GM12873 (cell line): Measurements from ENCODE around the gene GPR68.

Experiments used
- TF ChIP-seq, protein P1 (sequence below): IDR thresholded peaks from 2 replicates; pipeline ENCODE4 v1.5.1; 2012; ENCODE audit warnings: low read depth, mild to moderate bottlenecking, moderate library complexity, low read length, control low read depth; ENCODE audit not compliant: insufficient read depth; ENCODE audit errors: missing control alignments

GPR68 gene

GRCh38 chr14:91257328-91258010, 13.0 kb upstream of the GPR68 start:
- TF ChIP-seq, protein P1, sequence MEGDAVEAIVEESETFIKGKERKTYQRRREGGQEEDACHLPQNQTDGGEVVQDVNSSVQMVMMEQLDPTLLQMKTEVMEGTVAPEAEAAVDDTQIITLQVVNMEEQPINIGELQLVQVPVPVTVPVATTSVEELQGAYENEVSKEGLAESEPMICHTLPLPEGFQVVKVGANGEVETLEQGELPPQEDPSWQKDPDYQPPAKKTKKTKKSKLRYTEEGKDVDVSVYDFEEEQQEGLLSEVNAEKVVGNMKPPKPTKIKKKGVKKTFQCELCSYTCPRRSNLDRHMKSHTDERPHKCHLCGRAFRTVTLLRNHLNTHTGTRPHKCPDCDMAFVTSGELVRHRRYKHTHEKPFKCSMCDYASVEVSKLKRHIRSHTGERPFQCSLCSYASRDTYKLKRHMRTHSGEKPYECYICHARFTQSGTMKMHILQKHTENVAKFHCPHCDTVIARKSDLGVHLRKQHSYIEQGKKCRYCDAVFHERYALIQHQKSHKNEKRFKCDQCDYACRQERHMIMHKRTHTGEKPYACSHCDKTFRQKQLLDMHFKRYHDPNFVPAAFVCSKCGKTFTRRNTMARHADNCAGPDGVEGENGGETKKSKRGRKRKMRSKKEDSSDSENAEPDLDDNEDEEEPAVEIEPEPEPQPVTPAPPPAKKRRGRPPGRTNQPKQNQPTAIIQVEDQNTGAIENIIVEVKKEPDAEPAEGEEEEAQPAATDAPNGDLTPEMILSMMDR, result no peak

- TF ChIP-seq, protein P1, result no peak
Observed at GRCh38 chr14:91256661-91257060, 12.2 kb upstream of the GPR68 start.

GRCh38 chr14:91255026-91255695, 10.7 kb upstream of the GPR68 start:
- TF ChIP-seq, protein P1, result no peak

GRCh38 chr14:91254461-91254860, 10.0 kb upstream of the GPR68 start:
- TF ChIP-seq, protein P1, result no peak

GRCh38 chr14:91253795-91254323, 9.4 kb upstream of the GPR68 start:
- TF ChIP-seq, protein P1, result no peak

GRCh38 chr14:91252871-91253794, 8.6 kb upstream of the GPR68 start:
- TF ChIP-seq, protein P1, result peak; percentile 10
